IPS-18a (cell line): ENCODE results near the gene EEPD1.

ENCODE experiments used
- H3K27ac ChIP-seq: one replicate; pipeline ENCODE4 v1.5.1; 2013; ENCODE audit warnings: low read length
- H3K27me3 ChIP-seq: one replicate; pipeline ENCODE4 v1.6.1; 2013; ENCODE audit warnings: mild to moderate bottlenecking, low read length; ENCODE audit not compliant: control insufficient read depth, insufficient read depth
- H3K36me3 ChIP-seq: one replicate; pipeline ENCODE4 v1.6.1; 2013; ENCODE audit warnings: low read depth, low read length; ENCODE audit not compliant: control insufficient read depth
- H3K4me1 ChIP-seq: one replicate; pipeline ENCODE4 v1.6.1; 2013; ENCODE audit warnings: low read depth, low read length; ENCODE audit not compliant: control insufficient read depth
- H3K4me3 ChIP-seq: one replicate; pipeline ENCODE4 v1.5.1; 2013; ENCODE audit warnings: low read length
- H3K9ac ChIP-seq: one replicate; pipeline ENCODE4 v1.6.1; 2013; ENCODE audit warnings: mild to moderate bottlenecking, low read length, moderate library complexity
- H3K9me3 ChIP-seq: one replicate; pipeline ENCODE4 v1.6.1; 2013; ENCODE audit warnings: low read depth, low read length; ENCODE audit not compliant: control insufficient read depth

EEPD1 gene

GRCh38 chr7:36295090-36295489 lies 142.0 kb downstream of the EEPD1 start:
- no peaks in the 10 kb centered on the region for H3K27me3 ChIP-seq
- no peak overlapping the region for H3K4me3 ChIP-seq
- no peak overlapping the region for H3K27ac ChIP-seq
- no peak overlapping the region for H3K9ac ChIP-seq
- H3K36me3 ChIP-seq = no peaks in the 10 kb centered on the region
- H3K9me3 ChIP-seq = no peaks in the 10 kb centered on the region
- H3K4me1 ChIP-seq = peaks cover 8% of the 10 kb centered on the region

GRCh38 chr7:36296284-36296683 lies 143.2 kb downstream of the EEPD1 start:
- Histone ChIP-seq H3K9me3 (no peaks in the 10 kb centered on the region), H3K4me1 (peaks cover 8% of the 10 kb centered on the region), H3K4me3 (no peak overlapping the region), H3K9ac (no peak overlapping the region), H3K27ac (no peak overlapping the region), H3K27me3 (no peaks in the 10 kb centered on the region), H3K36me3 (no peaks in the 10 kb centered on the region)

GRCh38 chr7:36297364-36298009 lies 144.4 kb downstream of the EEPD1 start:
- Histone ChIP-seq H3K9ac (no peak overlapping the region), H3K9me3 (no peaks in the 10 kb centered on the region), H3K27ac (no peak overlapping the region), H3K36me3 (no peaks in the 10 kb centered on the region), H3K4me3 (no peak overlapping the region), H3K27me3 (no peaks in the 10 kb centered on the region), H3K4me1 (peaks cover 7% of the 10 kb centered on the region)

GRCh38 chr7:36298106-36298505 lies 145.1 kb downstream of the EEPD1 start:
- H3K9me3 ChIP-seq = no peaks in the 10 kb centered on the region
- H3K4me1 ChIP-seq = peaks cover 7% of the 10 kb centered on the region
- no peak overlapping the region for H3K4me3 ChIP-seq
- H3K9ac ChIP-seq = no peak overlapping the region
- H3K27me3 ChIP-seq = no peaks in the 10 kb centered on the region
- no peaks in the 10 kb centered on the region for H3K36me3 ChIP-seq
- H3K27ac ChIP-seq = no peak overlapping the region

GRCh38 chr7:36299223-36299774 lies 146.2 kb downstream of the EEPD1 start:
- Histone ChIP-seq H3K4me1 (peaks cover 7% of the 10 kb centered on the region), H3K36me3 (no peaks in the 10 kb centered on the region), H3K9me3 (no peaks in the 10 kb centered on the region), H3K4me3 (no peak overlapping the region), H3K9ac (no peak overlapping the region), H3K27ac (no peak overlapping the region), H3K27me3 (no peaks in the 10 kb centered on the region)

- Histone ChIP-seq H3K36me3 (no peaks in the 10 kb centered on the region), H3K4me3 (no peak overlapping the region), H3K27ac (no peak overlapping the region), H3K4me1 (peaks cover 7% of the 10 kb centered on the region), H3K9me3 (no peaks in the 10 kb centered on the region), H3K27me3 (no peaks in the 10 kb centered on the region), H3K9ac (no peak overlapping the region)
Measured at GRCh38 chr7:36299823-36300341, 146.8 kb downstream of the EEPD1 start.

GRCh38 chr7:36300696-36301350 lies 147.8 kb downstream of the EEPD1 start:
- no peaks in the 10 kb centered on the region for H3K27me3 ChIP-seq
- H3K36me3 ChIP-seq = no peaks in the 10 kb centered on the region
- H3K4me1 ChIP-seq = peaks cover 7% of the 10 kb centered on the region
- H3K9me3 ChIP-seq = no peaks in the 10 kb centered on the region
- H3K9ac ChIP-seq = no peak overlapping the region
- H3K4me3 ChIP-seq = no peak overlapping the region
- no peak overlapping the region for H3K27ac ChIP-seq

- no peak overlapping the region for H3K4me3 ChIP-seq
- H3K9me3 ChIP-seq = no peaks in the 10 kb centered on the region
- H3K9ac ChIP-seq = no peak overlapping the region
- no peaks in the 10 kb centered on the region for H3K27me3 ChIP-seq
- H3K36me3 ChIP-seq = no peaks in the 10 kb centered on the region
- H3K4me1 ChIP-seq = peaks cover 7% of the 10 kb centered on the region
- H3K27ac ChIP-seq = no peak overlapping the region
Measured at GRCh38 chr7:36301914-36302771, 149.1 kb downstream of the EEPD1 start.

- Histone ChIP-seq H3K36me3 (no peaks in the 10 kb centered on the region), H3K27me3 (no peaks in the 10 kb centered on the region), H3K9ac (no peak overlapping the region), H3K4me3 (no peak overlapping the region), H3K9me3 (no peaks in the 10 kb centered on the region), H3K27ac (no peak overlapping the region), H3K4me1 (peaks cover 7% of the 10 kb centered on the region)
Measured at GRCh38 chr7:36303202-36304098, 150.4 kb downstream of the EEPD1 start.

- no peak overlapping the region for H3K4me3 ChIP-seq
- no peak overlapping the region for H3K27ac ChIP-seq
- H3K4me1 ChIP-seq = peaks cover 7% of the 10 kb centered on the region
- H3K27me3 ChIP-seq = no peaks in the 10 kb centered on the region
- no peaks in the 10 kb centered on the region for H3K9me3 ChIP-seq
- no peaks in the 10 kb centered on the region for H3K36me3 ChIP-seq
- H3K9ac ChIP-seq = no peak overlapping the region
Measured at GRCh38 chr7:36304099-36304425, 151.0 kb downstream of the EEPD1 start.

- no peak overlapping the region for H3K4me3 ChIP-seq
- H3K9ac ChIP-seq = no peak overlapping the region
- H3K27me3 ChIP-seq = no peaks in the 10 kb centered on the region
- H3K27ac ChIP-seq = no peak overlapping the region
- H3K36me3 ChIP-seq = no peaks in the 10 kb centered on the region
- peaks cover 3% of the 10 kb centered on the region for H3K4me1 ChIP-seq
- H3K9me3 ChIP-seq = no peaks in the 10 kb centered on the region
Measured at GRCh38 chr7:36305226-36305625, 152.2 kb downstream of the EEPD1 start.
